ENCODE measurements around the gene NSG1.

Gene NSG1

GRCh38 chr4:4385729-4386295, 1.1 kb upstream of the NSG1 start:
- no peaks in the 10 kb centered on the region for H3K79me2 ChIP-seq (ENCODE audit: control insufficient read depth, low read length)
- TF ChIP-seq CTCF (IDR thresholded peaks at IDR 0.05; ENCODE audit: low read depth, low read length, poor library complexity, severe bottlenecking) (no peak), EZH2phosphoT487 (IDR thresholded peaks at IDR 0.05; ENCODE audit: borderline replicate concordance, low read length) (peak; percentile 3; the same call in 1 of the 2 replicates)
- H3K36me3 ChIP-seq (ENCODE audit: control insufficient read depth, low read length): no peaks in the 10 kb centered on the region
- H3K9me2 ChIP-seq (replicated peaks; ENCODE audit: control insufficient read depth, low read length): no peaks in the 10 kb centered on the region
- H3F3A ChIP-seq (ENCODE audit: control insufficient read depth, insufficient read depth): no peaks in the 10 kb centered on the region
- no peak overlapping the region for H3K4me3 ChIP-seq (ENCODE audit: low read length)
- H4K20me1 ChIP-seq (ENCODE audit: control insufficient read depth, insufficient read depth, low read depth, low read length): no peaks in the 10 kb centered on the region
- no peak overlapping the region for H3K27ac ChIP-seq (ENCODE audit: low read depth, low read length)
- H3K9me3 ChIP-seq (ENCODE audit: control insufficient read depth, insufficient read depth, low read length): no peaks in the 10 kb centered on the region
- peaks cover 32% of the 10 kb centered on the region for H3K27me3 ChIP-seq (ENCODE audit: control insufficient read depth, low read length)
- H3K4me2 ChIP-seq (ENCODE audit: low read length): peak overlapping the region; percentile 21
- H3K4me1 ChIP-seq (ENCODE audit: control insufficient read depth, low read length): no peaks in the 10 kb centered on the region; the same call in 1 of the 2 replicates

GRCh38 chr4:4386296-4386735, 586 bp upstream of the NSG1 start:
- no peaks in the 10 kb centered on the region; the same call in 1 of the 2 replicates for H3K4me1 ChIP-seq (ENCODE audit: control insufficient read depth, low read length)
- no peaks in the 10 kb centered on the region for H3F3A ChIP-seq (ENCODE audit: control insufficient read depth, insufficient read depth)
- no peaks in the 10 kb centered on the region for H3K9me3 ChIP-seq (ENCODE audit: control insufficient read depth, insufficient read depth, low read length)
- TF ChIP-seq CTCF (IDR thresholded peaks at IDR 0.05; ENCODE audit: low read depth, low read length, poor library complexity, severe bottlenecking): no peak
- 0 out of 2 replicates have a peak, but pooled peaks have one; percentile 15 for TF ChIP-seq EZH2phosphoT487 (IDR thresholded peaks at IDR 0.05; ENCODE audit: borderline replicate concordance, low read length)
- peaks cover 32% of the 10 kb centered on the region for H3K27me3 ChIP-seq (ENCODE audit: control insufficient read depth, low read length)
- no peaks in the 10 kb centered on the region for H3K9me2 ChIP-seq (replicated peaks; ENCODE audit: control insufficient read depth, low read length)
- H3K4me3 ChIP-seq (ENCODE audit: low read length): no peak overlapping the region
- H3K79me2 ChIP-seq (ENCODE audit: control insufficient read depth, low read length): no peaks in the 10 kb centered on the region
- peak overlapping the region; percentile 21 for H3K4me2 ChIP-seq (ENCODE audit: low read length)
- H3K36me3 ChIP-seq (ENCODE audit: control insufficient read depth, low read length): no peaks in the 10 kb centered on the region
- H4K20me1 ChIP-seq (ENCODE audit: control insufficient read depth, insufficient read depth, low read depth, low read length): no peaks in the 10 kb centered on the region
- no peak overlapping the region for H3K27ac ChIP-seq (ENCODE audit: low read depth, low read length)

DNA sequence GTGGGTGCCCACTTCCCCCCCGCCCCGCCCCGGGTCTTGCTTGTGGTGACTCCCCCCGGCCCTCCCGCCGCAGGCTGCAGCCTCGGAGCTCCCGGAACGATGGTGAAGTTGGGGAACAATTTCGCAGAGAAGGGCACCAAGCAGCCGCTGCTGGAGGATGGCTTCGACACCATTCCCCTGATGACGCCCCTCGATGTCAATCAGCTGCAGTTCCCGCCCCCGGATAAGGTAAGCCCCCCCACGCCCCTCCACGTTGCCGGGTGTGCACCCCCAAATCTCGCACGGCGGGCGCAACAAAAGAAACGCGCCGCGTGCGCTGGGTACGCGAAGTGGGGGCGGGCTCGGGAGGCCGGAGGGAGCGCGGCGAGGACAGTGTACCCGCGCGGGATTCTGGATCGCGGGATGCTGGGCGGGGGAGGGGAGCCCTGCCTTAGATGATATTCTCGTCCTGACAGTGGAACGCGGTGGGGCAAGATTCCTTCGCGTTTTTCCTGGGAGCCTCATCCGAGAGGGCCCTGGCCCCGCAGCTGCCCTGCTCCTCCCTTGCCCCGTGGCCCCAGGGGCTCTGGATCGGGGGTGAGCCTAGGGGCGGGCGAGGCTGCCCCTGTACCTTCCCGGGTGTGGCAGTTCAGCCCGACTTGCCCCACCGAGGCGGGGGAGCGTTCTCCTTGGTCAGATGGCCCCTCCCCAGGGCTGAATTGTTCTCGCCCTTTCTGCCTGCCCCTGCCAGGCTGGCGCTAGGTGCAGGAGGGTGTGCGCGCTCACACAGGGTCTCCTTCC, 819 bp downstream of the NSG1 start:
- Histone ChIP-seq H3K79me2 (ENCODE audit: control insufficient read depth, low read length) (no peaks in the 10 kb centered on the region), H3F3A (ENCODE audit: control insufficient read depth, insufficient read depth) (no peaks in the 10 kb centered on the region), H3K27me3 (ENCODE audit: control insufficient read depth, low read length) (peaks cover 32% of the 10 kb centered on the region), H3K4me2 (ENCODE audit: low read length) (no peak overlapping the region), H3K9me3 (ENCODE audit: control insufficient read depth, insufficient read depth, low read length) (no peaks in the 10 kb centered on the region), H3K4me1 (ENCODE audit: control insufficient read depth, low read length) (no peaks in the 10 kb centered on the region; the same call in 1 of the 2 replicates), H3K27ac (ENCODE audit: low read depth, low read length) (no peak overlapping the region), H3K36me3 (ENCODE audit: control insufficient read depth, low read length) (no peaks in the 10 kb centered on the region), H3K9me2 (replicated peaks; ENCODE audit: control insufficient read depth, low read length) (no peaks in the 10 kb centered on the region), H4K20me1 (ENCODE audit: control insufficient read depth, insufficient read depth, low read depth, low read length) (no peaks in the 10 kb centered on the region), H3K4me3 (ENCODE audit: low read length) (no peak overlapping the region)
- no peak for TF ChIP-seq CTCF (IDR thresholded peaks at IDR 0.05; ENCODE audit: low read depth, low read length, poor library complexity, severe bottlenecking)
- TF ChIP-seq EZH2phosphoT487 (IDR thresholded peaks at IDR 0.05; ENCODE audit: borderline replicate concordance, low read length): no peak

Measured in DOHH2 (cell line).